Subcutaneous abdominal adipose tissue (tissue), 5 donors: ENCODE data around the gene PRR33.

Experiments
- H3K27ac ChIP-seq: one replicate; pipeline ENCODE4 v1.7.0; 2013; ENCODE audit warnings: low read depth, mild to moderate bottlenecking, inconsistent platforms, low read length, moderate library complexity
- H3K27me3 ChIP-seq, 5 donors: one replicate each; pipeline ENCODE4 v1.7.0; 2013; ENCODE audit warnings: low read length in 5 of 5, inconsistent platforms in 1 of 5; ENCODE audit not compliant: control insufficient read depth in 5 of 5, insufficient read depth in 4 of 5
- H3K36me3 ChIP-seq, 5 donors: one replicate each; pipeline ENCODE4 v1.7.0; 2013; ENCODE audit warnings: low read length in 5 of 5; ENCODE audit not compliant: control insufficient read depth in 5 of 5, insufficient read depth in 5 of 5
- H3K4me1 ChIP-seq, 5 donors: one replicate each; pipeline ENCODE4 v1.7.0; 2013; ENCODE audit warnings: low read length in 5 of 5, mild to moderate bottlenecking in 3 of 5, moderate library complexity in 1 of 5; ENCODE audit not compliant: control insufficient read depth in 5 of 5, insufficient read depth in 5 of 5
- H3K4me3 ChIP-seq, 5 donors: one replicate each; pipeline ENCODE4 v1.7.0; 2013; ENCODE audit warnings: low read length in 5 of 5, low read depth in 1 of 5
- H3K9ac ChIP-seq, 5 donors: one replicate each; pipeline ENCODE4 v1.7.0; 2013; ENCODE audit warnings: low read length in 5 of 5, mild to moderate bottlenecking in 4 of 5, moderate library complexity in 3 of 5
- H3K9me3 ChIP-seq, 5 donors: one replicate each; pipeline ENCODE4 v1.7.0; 2013; ENCODE audit warnings: low read length in 5 of 5; ENCODE audit not compliant: control insufficient read depth in 5 of 5
- donor health status: healthy.
- donor health status: healthy.
- donor health status: healthy.
- donor health status: healthy.
- donor health status: healthy.

The PRR33 gene

GRCh38 chr11:1869427-1870325 is 22.0 kb downstream of the PRR33 start:
- Histone ChIP-seq H3K27ac (peak overlapping the region; percentile 10), H3K4me3 (peak overlapping the region; percentile 64 to 72 (median 70)), H3K4me1 (peaks cover 0 to 65% (median 35%) of the 10 kb centered on the region in 5 donors), H3K36me3 (no peaks in the 10 kb centered on the region), H3K9me3 (no peaks in the 10 kb centered on the region), H3K9ac (peak overlapping the region in 3 of 5 donors; percentile 43 to 59 (median 51)), H3K27me3 (peaks cover 15 to 46% (median 39%) of the 10 kb centered on the region in 5 donors)

DNA sequence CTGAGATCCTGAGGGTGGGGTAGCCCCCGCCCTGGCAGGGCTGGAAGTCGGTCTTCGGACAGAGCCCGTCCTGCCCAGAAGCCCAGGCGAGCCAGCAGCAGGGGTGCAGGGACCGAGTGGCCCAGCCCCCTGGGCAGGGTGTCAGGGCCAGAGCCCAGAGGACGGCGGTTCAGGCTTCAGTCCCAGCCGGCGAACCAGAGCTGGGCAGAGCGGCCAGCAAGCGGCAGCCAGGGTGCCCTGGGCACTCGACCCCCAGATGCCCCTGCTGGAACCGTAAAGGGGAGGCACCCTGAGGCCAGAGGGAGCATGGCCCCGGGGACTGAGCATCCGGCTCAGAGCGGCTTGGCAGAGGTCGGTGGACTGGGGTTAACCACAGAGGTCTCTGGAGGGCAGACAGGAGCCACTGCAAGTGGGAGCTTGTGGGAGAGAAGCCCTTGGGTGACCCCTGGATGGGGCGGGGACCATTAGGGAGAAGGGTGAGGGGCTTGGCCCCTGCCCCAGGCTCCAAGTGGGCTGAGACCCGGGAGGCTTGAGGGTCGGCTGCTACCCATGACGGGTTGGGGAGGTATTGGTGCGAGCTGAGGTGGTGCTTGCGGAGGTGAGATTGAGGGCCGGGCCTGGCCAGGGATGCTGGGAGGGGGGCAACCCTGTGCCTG is 22.9 kb downstream of the PRR33 start:
- Histone ChIP-seq H3K36me3 (no peaks in the 10 kb centered on the region), H3K4me3 (peak overlapping the region; percentile 64 to 72 (median 70)), H3K27me3 (peaks cover 15 to 46% (median 39%) of the 10 kb centered on the region in 5 donors), H3K4me1 (peaks cover 0 to 74% (median 43%) of the 10 kb centered on the region in 5 donors), H3K9me3 (no peaks in the 10 kb centered on the region), H3K27ac (peak overlapping the region; percentile 16), H3K9ac (peak overlapping the region in 3 of 5 donors; percentile 43 to 59 (median 51))

- H3K9ac ChIP-seq, result peak overlapping the region in 3 of 5 donors; percentile 21 to 59 (median 27)
- H3K27ac ChIP-seq, result no peak overlapping the region
These were observed 23.5 kb downstream of the PRR33 start for GRCh38 chr11:1868056-1868635.

GRCh38 chr11:1867381-1867780 is 24.3 kb downstream of the PRR33 start:
- Histone ChIP-seq H3K27ac (no peak overlapping the region), H3K27me3 (peaks cover 15 to 42% (median 39%) of the 10 kb centered on the region in 5 donors), H3K9ac (no peak overlapping the region), H3K36me3 (no peaks in the 10 kb centered on the region), H3K9me3 (no peaks in the 10 kb centered on the region), H3K4me3 (peak overlapping the region in 2 of 5 donors; percentile 16 to 17), H3K4me1 (peaks cover 0 to 88% (median 56%) of the 10 kb centered on the region in 5 donors)

More at GRCh38 chr11:1868056-1868635, 23.5 kb downstream of the PRR33 start:
- Histone ChIP-seq H3K9me3 (no peaks in the 10 kb centered on the region), H3K4me3 (peak overlapping the region in 4 of 5 donors; percentile 64 to 72 (median 68)), H3K36me3 (no peaks in the 10 kb centered on the region), H3K4me1 (peaks cover 0 to 81% (median 50%) of the 10 kb centered on the region in 5 donors), H3K27me3 (peaks cover 15 to 44% (median 39%) of the 10 kb centered on the region in 5 donors)

- Histone ChIP-seq H3K9me3 (peaks cover 0 to 2% (median 0%) of the 10 kb centered on the region in 5 donors), H3K27me3 (peaks cover 15 to 39% (median 33%) of the 10 kb centered on the region in 5 donors), H3K27ac (no peak overlapping the region), H3K36me3 (no peaks in the 10 kb centered on the region), H3K9ac (no peak overlapping the region), H3K4me3 (peak overlapping the region in 2 of 5 donors; percentile 6 to 60), H3K4me1 (peaks cover 0 to 88% (median 56%) of the 10 kb centered on the region in 5 donors)
These were observed 24.9 kb downstream of the PRR33 start for GRCh38 chr11:1866776-1867175.

GRCh38 chr11:1866226-1866625 is 25.5 kb downstream of the PRR33 start:
- H3K4me1 ChIP-seq, result peaks cover 0 to 83% (median 55%) of the 10 kb centered on the region in 5 donors
- H3K9ac ChIP-seq, result no peak overlapping the region
- no peak overlapping the region for H3K27ac ChIP-seq
- H3K9me3 ChIP-seq, result peaks cover 0 to 2% (median 0%) of the 10 kb centered on the region in 5 donors
- no peaks in the 10 kb centered on the region for H3K36me3 ChIP-seq
- H3K27me3 ChIP-seq, result peaks cover 12 to 34% (median 27%) of the 10 kb centered on the region in 5 donors
- H3K4me3 ChIP-seq, result peak overlapping the region in 4 of 5 donors; percentile 13 to 63 (median 52)

GRCh38 chr11:1864831-1865665 is 26.6 kb downstream of the PRR33 start:
- peaks cover 0 to 74% (median 45%) of the 10 kb centered on the region in 5 donors for H3K4me1 ChIP-seq
- H3K9ac ChIP-seq, result peak overlapping the region in 2 of 5 donors; percentile 56 to 72
- H3K36me3 ChIP-seq, result no peaks in the 10 kb centered on the region
- peaks cover 0 to 2% (median 0%) of the 10 kb centered on the region in 5 donors for H3K9me3 ChIP-seq
- H3K27me3 ChIP-seq, result peaks cover 3 to 22% (median 17%) of the 10 kb centered on the region in 5 donors
- peak overlapping the region; percentile 84 for H3K27ac ChIP-seq
- H3K4me3 ChIP-seq, result peak overlapping the region; percentile 42 to 63 (median 60)

GRCh38 chr11:1864231-1864630 is 27.5 kb downstream of the PRR33 start:
- peaks cover 0 to 66% (median 45%) of the 10 kb centered on the region in 5 donors for H3K4me1 ChIP-seq
- H3K4me3 ChIP-seq, result peak overlapping the region; percentile 44 to 63 (median 60)
- peak overlapping the region; percentile 84 for H3K27ac ChIP-seq

More at GRCh38 chr11:1864231-1864630, 27.5 kb downstream of the PRR33 start:
- Histone ChIP-seq H3K36me3 (no peaks in the 10 kb centered on the region), H3K9me3 (peaks cover 0 to 2% (median 0%) of the 10 kb centered on the region in 5 donors), H3K27me3 (peaks cover 3 to 16% (median 13%) of the 10 kb centered on the region in 5 donors), H3K9ac (peak overlapping the region in 3 of 5 donors; percentile 42 to 72 (median 56))
